Kidney epithelial cell (primary cell): Measurements from ENCODE around the gene ZNF280A. TPM values are rescaled to one million over a fixed set of nuclear protein-coding genes. Genes with fewer than 3 reads are reported as not detected.
"Not testable (repeated sequence)": the region's sequence is repeated elsewhere in the genome, so short reads cannot be mapped to it uniquely, and the experiment has no call there.

ENCODE experiments used
- DNase-seq: peaks from one replicate; pipeline ENCODE4 v3.0.0-alpha.2; 2010; ENCODE audit warnings: low read depth
- H3K27me3 ChIP-seq: 2 replicates; pipeline ENCODE4 v1.6.0; 2011; ENCODE audit warnings: low read length; ENCODE audit not compliant: control insufficient read depth, insufficient read depth
- H3K36me3 ChIP-seq: 2 replicates; pipeline ENCODE4 v1.5.1; 2011; ENCODE audit warnings: low read length; ENCODE audit not compliant: control insufficient read depth, insufficient read depth
- H3K4me3 ChIP-seq: 2 replicates; pipeline ENCODE4 v1.5.1; 2011; ENCODE audit warnings: low read depth, mild to moderate bottlenecking, control low read depth, low read length
- CTCF ChIP-seq: IDR thresholded peaks from 2 replicates; pipeline ENCODE4 v1.5.1; 2011; ENCODE audit warnings: mild to moderate bottlenecking, moderate library complexity, low read length, control low read depth, inconsistent platforms; ENCODE audit not compliant: insufficient read depth, poor library complexity, severe bottlenecking
- total RNA-seq: library from RNA; depleted of rRNA; stranded (reverse); fragments of >200 nt; gene quantifications from 2 replicates; pipeline ENCODE4 v1.2.3, GENCODE V29; 2015

The ZNF280A gene
- total RNA-seq, 1 donor from 2014 or later: not detected

DNA sequence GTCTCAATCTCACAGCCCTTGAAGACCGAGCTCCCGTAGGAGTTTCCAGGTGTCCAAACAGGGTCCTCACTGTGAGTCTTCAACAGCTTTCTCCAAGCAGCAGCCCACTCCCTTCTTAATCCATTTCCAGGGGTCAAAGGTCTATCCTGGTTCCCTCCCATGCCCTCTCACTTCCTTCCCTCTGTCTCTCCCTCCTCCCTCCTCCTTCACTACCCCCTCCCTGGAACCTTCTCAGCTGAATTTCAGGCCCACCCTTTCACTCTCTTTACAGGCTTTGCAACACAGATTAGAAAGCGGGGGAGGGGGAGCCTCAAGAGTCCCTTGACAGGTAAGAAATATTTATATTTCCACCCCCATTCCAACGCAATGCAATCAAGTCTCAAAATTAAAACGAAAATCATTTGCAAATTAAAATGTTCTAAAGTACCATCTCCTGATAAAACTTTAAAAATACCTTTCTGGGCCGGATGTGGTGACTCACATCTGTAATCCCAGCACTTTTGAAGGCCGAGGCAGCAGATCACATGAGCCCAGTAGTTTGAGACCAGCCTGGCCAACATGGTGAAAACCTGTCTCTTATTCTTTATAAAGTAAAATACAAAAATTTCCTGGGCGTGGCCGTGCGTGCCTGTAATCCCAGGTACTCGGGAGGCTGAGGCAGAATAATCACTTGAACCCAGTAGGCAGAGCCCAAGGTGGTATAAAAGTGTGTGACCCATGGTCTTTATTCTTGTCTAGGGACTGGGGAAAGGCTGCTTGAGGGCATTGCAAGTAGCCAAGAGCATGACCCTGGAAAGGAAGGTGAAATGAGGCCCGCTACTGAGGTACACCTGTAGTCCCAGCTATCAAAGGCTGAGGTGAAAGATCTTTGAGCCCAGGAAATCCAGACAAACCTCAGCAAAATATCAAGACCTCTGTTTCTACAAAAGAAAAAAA is 865 bp upstream of the ZNF280A start:
- no peak for TF ChIP-seq CTCF
- DNase-seq: no peak
- Histone ChIP-seq H3K36me3 (no peaks in the 10 kb centered on the region), H3K4me3 (no peak overlapping the region), H3K27me3 (no peaks in the 10 kb centered on the region)

DNA sequence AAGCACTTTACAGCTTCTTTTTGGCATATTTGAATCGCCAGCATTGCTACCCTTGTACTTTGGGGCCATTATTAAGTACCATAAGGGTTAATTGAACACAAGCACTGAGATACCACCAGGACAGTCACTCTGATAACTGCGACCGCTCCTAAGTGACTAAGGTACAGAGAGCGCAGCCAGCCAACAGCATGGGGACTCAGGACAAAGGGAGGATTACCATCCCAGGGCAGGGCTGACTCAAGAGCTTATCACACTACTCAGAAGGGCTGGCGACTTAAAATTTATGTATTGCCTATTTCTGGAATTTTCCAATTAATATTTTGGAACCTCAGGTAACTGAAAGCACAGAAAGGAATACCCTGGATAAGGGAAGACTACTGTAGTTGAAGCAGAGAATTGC is 479 bp downstream of the ZNF280A start:
- no peak for TF ChIP-seq CTCF
- DNase-seq: no peak
- H3K4me3 ChIP-seq: no peak overlapping the region

GRCh38 chr22:22516992-22517391 is 3.1 kb downstream of the ZNF280A start:
- no peaks in the 10 kb centered on the region for H3K36me3 ChIP-seq
- TF ChIP-seq CTCF: no peak
- H3K27me3 ChIP-seq: peaks cover 2% of the 10 kb centered on the region
- DNase-seq: no peak
- no peak overlapping the region for H3K4me3 ChIP-seq

More for the DNA sequence above, 479 bp downstream of the ZNF280A start:
- Histone ChIP-seq H3K27me3 (no peaks in the 10 kb centered on the region), H3K36me3 (no peaks in the 10 kb centered on the region)

- no peak for TF ChIP-seq CTCF
These were observed 4.2 kb downstream of the ZNF280A start for GRCh38 chr22:22515890-22516289.

GRCh38 chr22:22514431-22514830 is 5.6 kb downstream of the ZNF280A start:
- DNase-seq, H3K36me3 ChIP-seq, H3K27me3 ChIP-seq, H3K4me3 ChIP-seq: not testable (repeated sequence)

More at GRCh38 chr22:22515890-22516289, 4.2 kb downstream of the ZNF280A start:
- Histone ChIP-seq H3K27me3 (peaks cover 2% of the 10 kb centered on the region), H3K36me3 (no peaks in the 10 kb centered on the region), H3K4me3 (no peak overlapping the region)
- no peak for DNase-seq

- no peak for DNase-seq
- Histone ChIP-seq H3K27me3 (peaks cover 2% of the 10 kb centered on the region), H3K36me3 (no peaks in the 10 kb centered on the region), H3K4me3 (no peak overlapping the region)
- TF ChIP-seq CTCF: no peak
These were observed 6.5 kb downstream of the ZNF280A start for GRCh38 chr22:22513619-22514018.
